B cell (primary cell): ENCODE results near the gene SLC23A2. TPM values are rescaled to one million over a fixed set of nuclear protein-coding genes. Genes with fewer than 3 reads are reported as not detected.
A peak's percentile ranks its signal among the peaks of the same experiment; 100 is the strongest.
"Not testable (repeated sequence)": the region's sequence is repeated elsewhere in the genome, so short reads cannot be mapped to it uniquely, and the experiment has no call there.

Experiments
- ATAC-seq: fragments of 200-7000 bp; cut with Tn5 transposase; one replicate; pipeline ENCODE4 v1.10.0; 2021; ENCODE audit warnings: low read depth, mild to moderate bottlenecking, moderate number of reproducible peaks, moderate library complexity
- CTCF ChIA-PET: fragments of 350-600 bp; sonication (Branson Sonifier 250); formaldehyde crosslinking; loops from one replicate; lab custom pipeline; 2021; ENCODE audit warnings: antibody characterized with exemption, inconsistent platforms; lab: Charles Lee
- POLR2A ChIA-PET: fragments of 350-600 bp; sonication (Branson Sonifier 250); formaldehyde crosslinking; loops from one replicate; lab custom pipeline; 2021; ENCODE audit warnings: antibody characterized with exemption; lab: Charles Lee
- DNase-seq: peaks from one replicate; pipeline ENCODE4 v3.0.0; 2013
- H2AFZ ChIP-seq: 2 replicates; pipeline ENCODE4 v1.6.1; 2012; ENCODE audit warnings: mild to moderate bottlenecking, low read depth, low read length; ENCODE audit not compliant: insufficient read depth, poor library complexity, severe bottlenecking
- H3K27ac ChIP-seq, 2 donors: 1 replicate in 1 of 2; 2 replicates in 1 of 2; pipeline ENCODE4 v1.5.1; 2012 to 2013; ENCODE audit warnings: low read length in 2 of 2, mild to moderate bottlenecking in 2 of 2, moderate library complexity in 1 of 2
- H3K27me3 ChIP-seq, 4 experiments: fragments of 200-600 bp in 1 of 4; sonication (generic) in 1 of 4; replicated peaks in 1 of 4; 1 replicate in 2 of 4; 2 replicates in 2 of 4; pipeline versions ENCODE4 v1.6.1 to v1.7.0; 2013 to 2016; ENCODE audit warnings: low read length in 3 of 4, mild to moderate bottlenecking in 2 of 4, mixed read lengths in 1 of 4, moderate library complexity in 1 of 4; ENCODE audit not compliant: insufficient read depth in 4 of 4, control insufficient read depth in 3 of 4; ENCODE audit errors: control extremely low read depth in 1 of 4
- H3K36me3 ChIP-seq, 2 experiments: replicated peaks in 1 of 2; 1 replicate in 1 of 2; 2 replicates in 1 of 2; pipeline versions ENCODE4 v1.6.1 to v1.7.1; 2013; ENCODE audit warnings: low read length in 1 of 2; ENCODE audit not compliant: insufficient read depth in 2 of 2, control insufficient read depth in 1 of 2; ENCODE audit errors: control extremely low read depth in 1 of 2, extremely low read depth in 1 of 2
- H3K4me1 ChIP-seq, 2 donors: fragments of 200-600 bp in 1 of 2; sonication (generic) in 1 of 2; 1 replicate in 1 of 2; 2 replicates in 1 of 2; pipeline versions ENCODE4 v1.5.1 to v1.6.1; 2013 to 2017; ENCODE audit warnings: low read length in 2 of 2; ENCODE audit not compliant: control insufficient read depth in 2 of 2, insufficient read depth in 2 of 2
- H3K4me2 ChIP-seq: replicated peaks from 2 replicates; pipeline ENCODE3; 2012; ENCODE audit warnings: mild to moderate bottlenecking, low read depth, low read length; ENCODE audit not compliant: poor library complexity, severe bottlenecking
- H3K4me3 ChIP-seq, 5 experiments: fragments of 200-600 bp in 1 of 5; sonication (generic) in 1 of 5; 1 replicate in 3 of 5; 2 replicates in 2 of 5; pipeline versions ENCODE4 v1.5.1 to v1.7.0; 2011 to 2016; ENCODE audit warnings: low read length in 4 of 5, mild to moderate bottlenecking in 4 of 5, low read depth in 2 of 5, control low read depth in 1 of 5, moderate library complexity in 1 of 5; ENCODE audit not compliant: insufficient read depth in 1 of 5; ENCODE audit errors: control extremely low read depth in 1 of 5, extremely low read depth in 1 of 5
- H3K79me2 ChIP-seq: fragments of 200-600 bp; sonication (generic); one replicate; pipeline ENCODE4 v1.6.0; 2016; ENCODE audit warnings: low read length; ENCODE audit not compliant: control insufficient read depth, insufficient read depth
- H3K9ac ChIP-seq: fragments of 200-600 bp; sonication (generic); 2 replicates; pipeline ENCODE4 v1.6.1; 2017; ENCODE audit warnings: mild to moderate bottlenecking, low read length, moderate library complexity
- H3K9me3 ChIP-seq, 3 donors: one replicate each; pipeline versions ENCODE4 v1.6.1 to v1.7.1; 2013; ENCODE audit warnings: low read length in 2 of 3; ENCODE audit not compliant: control insufficient read depth in 2 of 3, insufficient read depth in 1 of 3; ENCODE audit errors: control extremely low read depth in 1 of 3
- H4K20me1 ChIP-seq: 2 replicates; pipeline ENCODE4 v1.6.0; 2012; ENCODE audit warnings: mild to moderate bottlenecking, low read length; ENCODE audit not compliant: insufficient read depth, control insufficient read depth, poor library complexity, severe bottlenecking
- H3K27ac Mint-ChIP-seq: one replicate; pipeline ENCODE4 v1.8.0; 2021; ENCODE audit warnings: mixed read lengths
- H3K27me3 Mint-ChIP-seq: one replicate; pipeline ENCODE4 v1.8.0; 2021; ENCODE audit warnings: mixed read lengths
- H3K4me1 Mint-ChIP-seq: one replicate; pipeline ENCODE4 v1.8.0; 2021; ENCODE audit warnings: mixed read lengths
- H3K4me3 Mint-ChIP-seq: one replicate; pipeline ENCODE4 v1.8.0; 2021; ENCODE audit warnings: mixed read lengths
- H3K9me3 Mint-ChIP-seq: one replicate; pipeline ENCODE4 v1.8.0; 2022; ENCODE audit warnings: mixed read lengths; ENCODE audit not compliant: insufficient read depth
- EZH2 ChIP-seq: IDR thresholded peaks from 2 replicates; pipeline ENCODE4 v1.6.1; 2012; ENCODE audit warnings: borderline replicate concordance, low read depth, mild to moderate bottlenecking, moderate library complexity, low read length; ENCODE audit not compliant: insufficient read depth, poor library complexity, severe bottlenecking
- WGBS: methylation state at CpG from one replicate; pipeline ENCODE4 v1.1.5; 2013; ENCODE audit warnings: missing lambda C conversion rate; ENCODE audit not compliant: insufficient coverage; 5-methylcytosine and 5-hydroxymethylcytosine counted together
- intact Hi-C: fragments of 100-400 bp; cut with micrococcal nuclease; formaldehyde crosslinking; loops from one replicate; pipeline ENCODE4 v1.10.0; 2022
- polyA plus RNA-seq: library from polyadenylated mRNA; depleted of rRNA; stranded (reverse); fragments of >200 nt; gene quantifications from 2 replicates; pipeline ENCODE4 v1.2.3, GENCODE V29; 2012
- total RNA-seq, 2 donors: library from RNA; stranded (reverse); fragments of 120-200 nt in 1 of 2; gene quantifications; 1 replicate in 1 of 2; 2 replicates in 1 of 2; pipeline versions ENCODE4 v1.2.3 to v1.2.4, GENCODE V29; 2013 to 2022
- TF ChIP-seq, protein P1 (sequence below): fragments of 200-600 bp; IDR thresholded peaks from one replicate; pipeline ENCODE4 v1.8.0; 2022; ENCODE audit warnings: antibody characterized with exemption, mild to moderate bottlenecking

The SLC23A2 gene
- total and polyA plus RNA-seq, 2 donors (not counting 1 experiment from before 2014, with no cell fraction given) = 23.6 to 70.7 TPM

DNA sequence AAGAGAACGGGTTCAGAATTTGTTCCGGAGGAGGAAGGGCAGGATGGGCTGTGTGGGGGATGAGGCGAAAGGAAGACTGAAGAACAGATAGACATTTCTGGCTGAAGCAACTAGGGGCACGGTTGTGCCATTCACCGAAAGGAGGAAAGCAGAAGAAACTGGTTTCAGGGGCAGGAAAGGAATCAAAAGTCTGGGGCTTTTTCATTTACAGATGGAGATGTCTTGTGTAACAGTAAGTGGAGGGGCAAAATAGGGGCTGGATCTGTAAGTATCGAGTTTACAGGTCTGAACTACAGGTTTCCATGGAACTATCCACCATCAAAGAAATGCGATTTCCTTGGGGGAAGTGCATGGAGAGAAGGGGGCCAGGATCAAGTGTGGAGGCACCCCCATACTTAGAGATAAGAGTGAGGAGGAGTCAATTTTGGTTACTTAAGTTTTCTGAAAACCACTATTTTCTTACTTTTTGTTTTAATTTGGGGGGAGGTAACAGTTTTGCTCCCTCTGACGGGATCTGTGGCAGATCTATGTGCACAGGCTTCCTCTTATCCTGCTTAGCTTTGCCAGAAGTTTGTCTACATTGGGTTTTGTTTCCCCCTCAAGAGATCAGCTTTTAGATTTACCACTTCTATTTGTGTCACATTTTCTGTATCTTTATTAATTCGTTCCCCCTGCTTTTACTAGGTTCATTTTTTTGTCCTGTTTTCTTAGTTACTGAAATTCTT is 120.1 kb downstream of the SLC23A2 start:
- peaks cover 8% of the 10 kb centered on the region for H3K4me1 Mint-ChIP-seq
- Histone ChIP-seq H3K9ac (no peak overlapping the region), H3K36me3 (peaks cover 14 to 78% of the 10 kb centered on the region in 2 experiments), H3K9me3 (no peaks in the 10 kb centered on the region), H4K20me1 (no peaks in the 10 kb centered on the region), H2AFZ (no peak overlapping the region), H3K27me3 (no peaks in the 10 kb centered on the region), H3K4me1 (peaks cover 0 to 4% of the 10 kb centered on the region in 2 donors), H3K4me3 (no peak overlapping the region), H3K79me2 (no peaks in the 10 kb centered on the region), H3K4me2 (no peak overlapping the region), H3K27ac (no peak overlapping the region)
- H3K4me3 Mint-ChIP-seq = no peak overlapping the region
- ChIA-PET CTCF (no interaction called here), POLR2A (no interaction called here)
- no peak overlapping the region for H3K27ac Mint-ChIP-seq
- WGBS = 55% methylated on average over 5 of the region's 9 CpGs
- TF ChIP-seq EZH2 = no peak
- TF ChIP-seq, protein P1, sequence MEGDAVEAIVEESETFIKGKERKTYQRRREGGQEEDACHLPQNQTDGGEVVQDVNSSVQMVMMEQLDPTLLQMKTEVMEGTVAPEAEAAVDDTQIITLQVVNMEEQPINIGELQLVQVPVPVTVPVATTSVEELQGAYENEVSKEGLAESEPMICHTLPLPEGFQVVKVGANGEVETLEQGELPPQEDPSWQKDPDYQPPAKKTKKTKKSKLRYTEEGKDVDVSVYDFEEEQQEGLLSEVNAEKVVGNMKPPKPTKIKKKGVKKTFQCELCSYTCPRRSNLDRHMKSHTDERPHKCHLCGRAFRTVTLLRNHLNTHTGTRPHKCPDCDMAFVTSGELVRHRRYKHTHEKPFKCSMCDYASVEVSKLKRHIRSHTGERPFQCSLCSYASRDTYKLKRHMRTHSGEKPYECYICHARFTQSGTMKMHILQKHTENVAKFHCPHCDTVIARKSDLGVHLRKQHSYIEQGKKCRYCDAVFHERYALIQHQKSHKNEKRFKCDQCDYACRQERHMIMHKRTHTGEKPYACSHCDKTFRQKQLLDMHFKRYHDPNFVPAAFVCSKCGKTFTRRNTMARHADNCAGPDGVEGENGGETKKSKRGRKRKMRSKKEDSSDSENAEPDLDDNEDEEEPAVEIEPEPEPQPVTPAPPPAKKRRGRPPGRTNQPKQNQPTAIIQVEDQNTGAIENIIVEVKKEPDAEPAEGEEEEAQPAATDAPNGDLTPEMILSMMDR = no peak
- no peak for DNase-seq
- ATAC-seq = no peak
- no peaks in the 10 kb centered on the region for H3K27me3 Mint-ChIP-seq
- intact Hi-C loops = no loop called here
- H3K9me3 Mint-ChIP-seq = no peaks in the 10 kb centered on the region

DNA sequence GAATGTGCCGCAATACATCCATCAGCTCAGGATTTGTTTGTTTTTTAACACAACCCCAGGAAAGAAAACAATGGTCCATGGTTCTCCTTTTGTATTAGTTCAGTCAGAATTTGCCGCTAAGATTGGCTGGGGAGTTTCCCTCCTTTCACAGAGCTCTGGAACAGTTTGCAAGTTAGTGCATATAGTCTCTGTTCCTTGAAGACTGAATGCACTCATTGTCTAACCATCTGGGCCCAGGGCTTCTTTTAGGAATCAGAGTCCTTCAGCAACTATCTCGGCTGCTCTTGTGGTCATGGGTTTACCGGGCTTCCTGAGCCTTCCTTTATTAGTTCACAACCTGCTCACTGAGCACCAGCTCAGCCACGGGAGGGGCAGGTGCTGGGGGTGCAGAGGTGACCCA is 121.3 kb downstream of the SLC23A2 start:
- ChIA-PET CTCF (interaction anchor here (1.1 kb wide), 2 partner anchors 121 to 221 kb away, joined by 3 read pairs; no protein-coding TSS in a partner anchor), POLR2A (no interaction called here)
- Histone ChIP-seq H3K36me3 (peaks cover 15 to 76% of the 10 kb centered on the region in 2 experiments), H3K27me3 (no peaks in the 10 kb centered on the region), H3K4me3 (no peak overlapping the region), H2AFZ (no peak overlapping the region), H3K4me1 (no peaks in the 10 kb centered on the region), H3K4me2 (no peak overlapping the region), H3K9me3 (no peaks in the 10 kb centered on the region), H4K20me1 (no peaks in the 10 kb centered on the region), H3K79me2 (no peaks in the 10 kb centered on the region), H3K9ac (no peak overlapping the region), H3K27ac (no peak overlapping the region)
- ATAC-seq (no peak), DNase-seq (no peak)
- H3K27ac Mint-ChIP-seq = peak overlapping the region; percentile 15
- no peaks in the 10 kb centered on the region for H3K27me3 Mint-ChIP-seq
- H3K9me3 Mint-ChIP-seq = no peaks in the 10 kb centered on the region
- TF ChIP-seq, protein P1 = no peak
- TF ChIP-seq EZH2 = no peak
- intact Hi-C loops = no loop called here
- 63% methylated on average over 1 of the region's 5 CpGs for WGBS
- no peak overlapping the region for H3K4me3 Mint-ChIP-seq
- peaks cover 12% of the 10 kb centered on the region for H3K4me1 Mint-ChIP-seq

DNA sequence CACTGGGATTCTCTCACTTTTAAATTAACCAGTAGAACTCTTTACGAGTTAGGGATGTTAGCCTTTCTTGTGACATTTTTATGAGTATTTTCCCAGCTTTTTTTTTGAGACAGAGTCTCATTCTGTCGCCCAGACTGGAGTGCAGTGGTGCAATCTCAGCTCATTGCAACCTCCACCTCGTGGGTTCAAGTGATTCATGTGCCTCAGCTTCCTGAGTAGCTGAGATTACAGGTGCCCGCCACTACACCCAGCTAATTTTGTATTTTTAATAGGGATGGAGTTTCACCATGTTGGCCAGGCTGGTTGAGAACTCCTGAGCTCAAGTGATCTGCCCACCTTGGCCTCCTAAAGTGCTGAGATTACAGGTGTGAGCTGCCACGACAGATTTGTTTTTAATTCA is 123.2 kb downstream of the SLC23A2 start:
- H3K9me3 ChIP-seq, H3K4me2 ChIP-seq, H3K27ac Mint-ChIP-seq, H3K27me3 ChIP-seq, H3K4me3 Mint-ChIP-seq, DNase-seq, intact Hi-C loops, H3K4me1 ChIP-seq, POLR2A ChIA-PET, H3K4me3 ChIP-seq, H3K79me2 ChIP-seq, H3K9me3 Mint-ChIP-seq, H3K9ac ChIP-seq, ATAC-seq, H2AFZ ChIP-seq, H3K27me3 Mint-ChIP-seq, H3K27ac ChIP-seq, H4K20me1 ChIP-seq: not testable (repeated sequence)
- H3K36me3 ChIP-seq = peaks cover 20 to 77% of the 10 kb centered on the region in 2 experiments
- CTCF ChIA-PET = interaction anchor here (0.6 to 1.4 kb wide), 3 partner anchors 9 to 78 kb away, joined by 3 to 4 read pairs (median 4); no protein-coding TSS in a partner anchor
- 94% methylated on average over 2 of the region's 5 CpGs for WGBS
- peaks cover 12% of the 10 kb centered on the region for H3K4me1 Mint-ChIP-seq
